NB4 (cell line): ENCODE measurements around the gene C2orf78.

Experiments
- CTCF ChIP-seq: IDR thresholded peaks from one replicate; pipeline ENCODE4 v1.5.1; 2012; ENCODE audit warnings: low read depth, low read length
- MYC ChIP-seq: IDR thresholded peaks from 2 replicates; pipeline ENCODE4 v1.6.1; 2011; ENCODE audit warnings: low read depth, low read length
- POLR2A ChIP-seq: IDR thresholded peaks from 2 replicates; pipeline ENCODE4 v1.6.1; 2011; ENCODE audit warnings: mild to moderate bottlenecking; ENCODE audit not compliant: insufficient read length; ENCODE audit errors: extremely low read depth
- TF ChIP-seq, protein P1 (sequence below): IDR thresholded peaks from 2 replicates; pipeline ENCODE4 v1.6.1; 2011; ENCODE audit warnings: low read depth, low read length

DNA sequence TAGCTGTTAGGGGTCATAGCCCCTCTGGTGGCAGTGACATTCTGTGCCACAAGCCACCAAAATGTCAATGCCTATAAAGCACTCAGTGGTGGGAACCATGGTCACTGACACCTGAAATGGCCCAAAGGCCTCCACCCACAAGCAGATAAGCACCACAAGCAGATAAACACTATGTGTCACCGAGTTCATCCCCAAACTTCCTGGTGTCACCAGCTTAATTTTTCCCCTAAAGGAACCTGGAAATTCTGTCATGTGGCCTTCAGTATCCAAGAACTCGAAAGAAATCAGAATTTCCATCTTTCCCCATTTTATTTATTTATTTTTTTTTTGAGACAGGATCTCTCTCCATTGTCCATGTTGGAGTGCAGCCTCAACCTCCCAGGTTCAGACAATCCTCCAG, 43.2 kb upstream of the C2orf78 start:
- TF ChIP-seq MYC (no peak), POLR2A (no peak), CTCF (no peak)
- TF ChIP-seq, protein P1, sequence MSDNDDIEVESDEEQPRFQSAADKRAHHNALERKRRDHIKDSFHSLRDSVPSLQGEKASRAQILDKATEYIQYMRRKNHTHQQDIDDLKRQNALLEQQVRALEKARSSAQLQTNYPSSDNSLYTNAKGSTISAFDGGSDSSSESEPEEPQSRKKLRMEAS, result no peak
